HT-29 (cell line): ENCODE measurements around the gene AK5. TPM values are rescaled to one million over a fixed set of nuclear protein-coding genes. Genes with fewer than 3 reads are reported as not detected.
A peak's percentile ranks its signal among the peaks of the same experiment; 100 is the strongest.
"Not testable (repeated sequence)": the region's sequence is repeated elsewhere in the genome, so short reads cannot be mapped to it uniquely, and the experiment has no call there.

Experiments used
- DNase-seq: peaks from one replicate; pipeline ENCODE4 v3.0.0-alpha.2; 2015; ENCODE audit warnings: low spot score
- total RNA-seq: library from RNA; depleted of rRNA; stranded (reverse); fragments of >200 nt; shearing (Covaris generic); gene quantifications from 2 replicates; pipeline ENCODE4 v1.2.3, GENCODE V29; 2014

Gene AK5
- total RNA-seq, 1 experiment from 2014 or later, result not detected

DNA sequence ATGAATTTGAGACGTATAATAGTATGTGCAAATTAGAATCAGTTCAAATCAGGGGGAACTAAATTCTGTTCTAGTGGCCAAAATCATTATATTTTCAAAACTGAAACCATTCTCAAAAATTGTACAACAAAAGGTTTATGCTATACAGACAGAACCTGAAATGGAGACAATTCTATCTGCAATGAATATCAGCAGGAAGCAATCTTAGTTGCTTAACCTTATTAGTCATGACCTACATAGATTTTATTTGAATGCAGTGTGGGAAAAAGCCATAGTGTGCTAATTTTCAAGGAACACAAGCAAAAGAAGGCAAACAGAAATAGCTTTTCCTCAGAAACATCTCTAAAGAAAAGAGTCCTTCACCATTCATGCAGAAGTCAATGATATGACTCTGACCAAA, 6.5 kb downstream of the AK5 start:
- DNase-seq, result no peak

DNA sequence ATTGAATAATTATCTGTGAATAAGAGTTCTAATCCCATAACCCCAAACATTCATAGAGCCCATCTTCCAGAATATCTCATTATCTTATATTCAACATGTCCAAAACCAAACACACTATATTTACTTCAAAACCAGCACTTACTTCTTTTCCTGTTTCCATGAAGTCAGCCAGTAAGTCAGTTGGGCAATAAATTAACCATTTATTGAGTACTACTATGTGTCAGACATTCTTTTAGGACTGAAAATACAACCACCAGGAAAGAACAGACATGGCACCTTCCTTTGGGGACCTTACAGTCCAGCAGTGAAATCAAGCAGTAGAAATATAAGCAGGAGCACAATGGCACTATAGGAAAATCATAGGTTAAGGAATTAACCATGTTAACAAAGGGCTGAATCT, 8.8 kb downstream of the AK5 start:
- DNase-seq, result no peak

DNA sequence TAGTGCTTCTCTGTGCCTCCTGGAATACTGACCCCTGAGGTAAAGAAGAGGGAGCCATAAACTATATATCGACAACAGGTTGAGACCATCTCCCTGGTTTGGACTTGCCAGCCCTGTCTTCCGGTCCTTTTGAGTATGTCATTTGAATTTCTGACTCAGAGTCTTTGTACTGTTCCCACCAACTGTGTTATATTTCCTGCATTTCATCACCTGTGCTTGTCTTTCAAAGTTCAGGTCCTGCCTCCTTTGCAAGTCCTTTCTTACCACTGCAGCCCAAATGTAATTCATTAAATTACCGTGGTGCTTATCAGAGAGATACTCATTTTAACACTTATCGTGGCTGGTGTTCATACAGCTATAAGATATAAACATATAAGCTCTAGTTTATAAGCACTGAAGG, 10.7 kb downstream of the AK5 start:
- DNase-seq, result no peak

DNA sequence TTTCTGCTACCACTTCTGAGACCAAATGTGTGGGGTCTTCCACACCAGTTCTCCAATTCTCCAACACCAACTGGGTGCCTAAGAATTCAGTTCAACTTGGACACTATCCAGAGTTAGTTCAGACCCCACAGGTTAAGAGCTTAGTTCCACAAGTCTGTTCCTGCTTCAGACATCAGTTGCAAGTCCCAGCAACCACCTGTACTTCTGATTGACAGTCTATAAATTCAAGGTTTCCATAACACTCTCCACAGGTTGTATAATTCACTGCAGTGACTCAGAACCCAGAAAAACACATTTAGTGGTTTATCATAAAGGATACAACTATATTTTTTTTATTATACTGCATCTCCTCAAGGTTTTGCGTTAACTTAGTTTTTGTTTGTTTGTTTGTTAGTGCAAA, 18.7 kb downstream of the AK5 start:
- no peak for DNase-seq

DNA sequence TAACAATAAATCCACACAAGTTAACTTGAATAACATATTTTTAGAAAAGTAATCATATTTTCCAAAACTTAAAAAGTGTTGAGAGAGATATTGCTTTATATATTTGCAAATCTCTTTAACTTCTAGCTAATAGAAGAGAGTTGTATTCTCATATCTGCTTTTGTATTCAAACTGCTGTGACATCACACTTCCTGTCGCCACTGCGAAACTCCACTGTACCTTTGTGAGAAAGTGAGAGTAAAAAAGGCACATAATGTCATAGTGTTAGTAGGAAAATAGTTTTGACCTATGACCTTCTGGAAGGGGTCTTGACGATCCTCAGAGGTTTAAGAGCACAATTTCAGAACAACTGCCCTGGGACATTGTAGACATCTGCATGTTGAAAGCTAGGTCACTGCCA, 21.6 kb downstream of the AK5 start:
- no peak for DNase-seq

- no peak for DNase-seq
These were observed 27.2 kb downstream of the AK5 start for GRCh38 chr1:77308889-77309621.

DNA sequence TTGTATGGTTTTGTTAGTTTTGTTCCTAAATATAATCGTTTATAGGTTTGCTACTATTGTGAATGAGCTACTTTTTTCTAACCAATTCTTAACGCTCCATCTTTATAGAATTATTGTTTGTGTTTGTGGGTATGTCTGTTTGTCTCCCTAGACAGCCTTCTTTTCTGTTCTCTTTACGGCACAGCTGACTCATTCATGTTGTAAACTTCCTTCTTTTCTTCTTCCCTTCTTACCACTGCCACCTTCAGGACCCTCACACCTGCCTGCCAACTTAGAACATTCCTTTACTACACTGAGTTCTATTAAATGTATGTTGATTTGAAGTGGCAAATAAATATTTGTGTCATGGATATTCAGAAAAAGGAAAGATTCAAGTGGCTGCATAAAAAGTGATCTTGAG, 29.1 kb downstream of the AK5 start:
- DNase-seq, result no peak

- not testable (repeated sequence) for DNase-seq
These were observed 30.5 kb downstream of the AK5 start for GRCh38 chr1:77312364-77312763.

GRCh38 chr1:77313491-77313890, 31.7 kb downstream of the AK5 start:
- DNase-seq, result peak; percentile 52

- DNase-seq, result no peak
These were observed 34.2 kb downstream of the AK5 start for GRCh38 chr1:77316006-77316405.

GRCh38 chr1:77316966-77317365, 35.1 kb downstream of the AK5 start:
- no peak for DNase-seq

GRCh38 chr1:77319036-77319705, 37.4 kb downstream of the AK5 start:
- no peak for DNase-seq

DNA sequence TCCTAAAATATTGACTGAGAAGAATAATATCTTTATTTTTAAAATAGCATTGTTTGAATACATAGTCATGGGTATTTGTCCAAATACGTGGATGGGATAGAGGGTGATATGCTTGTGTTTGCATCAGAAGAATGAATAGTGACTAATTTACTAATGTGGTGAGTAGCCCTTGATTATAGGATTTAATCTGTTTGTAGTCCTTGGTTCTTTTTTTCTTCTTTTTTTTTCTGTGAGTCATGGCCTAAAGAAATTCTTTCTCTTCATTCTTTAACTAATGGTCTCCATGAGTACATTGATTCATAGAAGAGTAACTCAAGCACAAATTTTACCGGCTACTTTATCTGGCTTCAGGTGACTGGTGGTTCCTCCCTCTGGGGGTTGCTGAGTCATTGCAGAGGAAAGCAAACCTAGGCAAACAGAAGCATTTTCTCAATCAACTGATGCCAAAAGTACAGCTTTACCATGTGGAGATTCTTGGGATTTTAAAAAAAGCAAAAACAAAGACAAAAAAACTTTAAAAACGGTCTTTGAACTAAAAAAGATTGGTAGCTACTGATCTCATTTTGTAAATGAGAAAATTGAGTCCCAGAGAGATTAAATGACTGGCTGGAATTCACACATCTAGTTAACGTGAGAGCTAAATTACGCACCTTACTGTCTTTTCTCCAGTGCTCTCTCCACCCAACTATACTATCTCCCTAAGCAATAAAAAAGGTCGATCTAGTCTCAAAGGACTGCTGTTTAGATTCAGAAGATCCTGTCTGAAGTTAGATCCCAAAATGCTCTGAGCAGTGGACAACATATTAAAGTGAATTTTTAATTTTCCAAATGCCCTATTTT, 40.5 kb downstream of the AK5 start:
- DNase-seq, result peak; percentile 27

DNA sequence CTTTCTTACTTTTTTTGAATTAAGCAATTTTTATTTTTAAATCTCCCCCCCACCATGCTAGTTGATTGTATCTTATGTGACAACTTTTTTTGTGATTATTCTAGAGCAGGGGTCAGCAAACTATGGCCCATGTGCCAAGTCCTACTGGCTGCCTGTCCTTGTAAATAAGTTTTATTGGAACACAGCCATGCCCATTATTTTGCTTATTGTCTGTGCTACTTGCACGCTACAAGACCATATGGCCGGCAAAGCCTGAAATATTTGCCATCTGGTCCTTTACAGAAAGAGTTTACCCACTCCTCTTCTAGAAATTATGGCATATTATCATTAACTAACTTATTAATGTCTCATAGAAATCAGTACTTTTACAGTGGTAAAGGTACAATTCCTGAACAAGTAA, 51.7 kb downstream of the AK5 start:
- DNase-seq, result no peak

- DNase-seq, result no peak
These were observed 54.9 kb downstream of the AK5 start for GRCh38 chr1:77336729-77337128.

DNA sequence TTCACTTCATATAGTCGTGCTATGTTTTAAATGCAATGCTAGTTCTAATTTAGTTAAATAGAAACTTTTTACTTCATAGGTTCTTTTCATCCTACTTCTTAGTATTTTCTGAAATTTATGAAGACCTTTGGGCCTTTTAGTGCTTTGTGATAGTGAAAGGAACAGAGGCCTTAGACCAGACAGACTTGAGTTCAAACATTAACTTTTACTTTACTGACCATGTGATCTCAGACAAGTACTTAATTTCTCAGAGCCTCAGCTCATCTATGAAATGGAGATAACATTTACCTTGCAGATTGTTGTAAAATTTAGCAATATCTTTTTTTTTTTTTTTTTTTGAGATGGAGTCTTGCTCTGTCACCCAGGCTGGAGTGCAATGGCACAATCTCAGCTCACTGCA, 57.5 kb downstream of the AK5 start:
- DNase-seq, result no peak

DNA sequence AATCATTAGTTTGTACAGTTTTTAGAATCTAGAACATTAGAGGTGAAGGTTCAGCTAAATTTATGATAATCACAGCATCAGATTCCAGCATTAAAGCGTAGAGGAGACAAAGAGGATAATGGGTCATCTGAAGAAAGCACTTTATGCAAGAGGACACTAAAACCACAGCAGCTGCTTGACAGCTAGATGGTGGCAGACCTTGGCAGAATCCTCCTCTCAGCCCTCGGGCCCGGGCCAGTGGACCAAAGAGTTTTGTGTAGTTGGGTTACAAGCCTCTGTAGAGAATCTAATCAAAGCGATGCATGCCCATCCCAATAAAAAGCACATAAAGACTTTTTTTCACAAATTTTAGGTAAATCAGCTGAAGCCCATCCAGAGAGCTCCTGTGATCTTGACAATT, 59.4 kb downstream of the AK5 start:
- no peak for DNase-seq

- DNase-seq, result no peak
These were observed 60.9 kb downstream of the AK5 start for GRCh38 chr1:77342745-77343144.

GRCh38 chr1:77347646-77348045, 65.8 kb downstream of the AK5 start:
- no peak for DNase-seq

DNA sequence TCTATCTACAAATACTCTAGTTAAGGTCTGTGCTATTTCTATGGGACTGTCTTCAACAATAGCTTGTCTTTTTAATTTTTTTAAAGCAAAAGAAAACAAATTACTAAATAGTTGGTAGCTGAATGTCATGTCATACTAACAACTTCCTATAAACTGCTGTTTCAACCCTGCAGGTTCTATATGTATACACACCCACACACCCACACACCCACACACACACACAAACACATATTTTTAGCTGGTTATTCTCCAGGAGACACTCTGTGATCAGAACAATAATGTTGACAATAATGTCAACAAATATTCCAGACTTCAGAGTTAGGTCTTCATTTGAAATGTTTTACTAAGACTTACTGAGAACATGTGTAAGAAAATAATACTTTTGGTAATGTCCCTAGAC, 66.7 kb downstream of the AK5 start:
- no peak for DNase-seq

DNA sequence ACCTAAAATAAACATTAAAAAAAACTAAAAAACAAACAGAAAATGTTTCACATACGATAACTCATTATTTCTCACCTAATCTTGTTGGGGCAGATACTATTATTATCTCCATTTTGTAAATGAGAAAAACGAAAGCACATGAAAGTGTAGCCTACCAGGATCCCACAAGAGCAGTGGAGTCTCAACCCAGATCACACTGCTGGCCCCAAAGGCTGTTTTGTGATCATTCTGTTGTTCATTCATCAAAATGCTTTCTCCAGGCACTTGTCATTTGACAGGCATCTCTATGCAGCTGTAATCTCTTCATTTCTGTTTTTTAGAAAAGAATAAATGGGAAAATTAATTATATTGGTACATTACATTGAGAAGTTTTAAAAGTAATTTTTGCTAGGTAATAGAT, 67.5 kb downstream of the AK5 start:
- no peak for DNase-seq

GRCh38 chr1:77350012-77350770, 68.4 kb downstream of the AK5 start:
- no peak for DNase-seq
